Small intestine (tissue), 7 donors: ENCODE measurements around the gene PARD3B. TPM values are rescaled to one million over a fixed set of nuclear protein-coding genes. Genes with fewer than 3 reads are reported as not detected.

ENCODE experiments used
- DNase-seq, 2 donors: peaks; one replicate each; pipeline versions ENCODE4 v3.0.0 to v3.0.0-alpha.2; 2013
- FAIRE-seq: peaks from 2 replicates; lab custom pipeline; 2012; peaks lifted over from hg19 to GRCh38; lab: Jason Lieb, UNC
- H3K27ac ChIP-seq, 3 donors: one replicate each; pipeline ENCODE4 v1.5.1; 2013; ENCODE audit warnings: low read length in 2 of 3, mild to moderate bottlenecking in 2 of 3, control low read depth in 1 of 3, inconsistent platforms in 1 of 3, low read depth in 1 of 3, moderate library complexity in 1 of 3
- H3K27me3 ChIP-seq, 3 donors: one replicate each; pipeline ENCODE4 v1.6.1; 2013; ENCODE audit warnings: low read length in 3 of 3, inconsistent platforms in 1 of 3; ENCODE audit not compliant: control insufficient read depth in 3 of 3, insufficient read depth in 3 of 3
- H3K36me3 ChIP-seq, 3 donors: one replicate each; pipeline ENCODE4 v1.6.1; 2013; ENCODE audit warnings: low read length in 3 of 3, inconsistent platforms in 1 of 3, low read depth in 1 of 3, mild to moderate bottlenecking in 1 of 3, moderate library complexity in 1 of 3; ENCODE audit not compliant: control insufficient read depth in 3 of 3, insufficient read depth in 2 of 3
- H3K4me1 ChIP-seq, 3 donors: one replicate each; pipeline ENCODE4 v1.6.1; 2013; ENCODE audit warnings: low read length in 2 of 3, inconsistent platforms in 1 of 3, low read depth in 1 of 3, mild to moderate bottlenecking in 1 of 3, moderate library complexity in 1 of 3; ENCODE audit not compliant: control insufficient read depth in 3 of 3, insufficient read depth in 2 of 3
- H3K4me3 ChIP-seq, 3 donors: one replicate each; pipeline ENCODE4 v1.5.1; 2013; ENCODE audit warnings: low read length in 3 of 3, control low read depth in 1 of 3, inconsistent platforms in 1 of 3, low read depth in 1 of 3, mild to moderate bottlenecking in 1 of 3, moderate library complexity in 1 of 3
- H3K9me3 ChIP-seq, 2 donors: one replicate each; pipeline ENCODE4 v1.6.1; 2013; ENCODE audit warnings: low read depth in 1 of 2, low read length in 1 of 2; ENCODE audit not compliant: control insufficient read depth in 2 of 2, insufficient read depth in 1 of 2
- WGBS, 3 donors: extraction: QIAGEN DNeasy Blood & Tissue Kit; methylation state at CpG; one replicate each; pipeline ENCODE4 v1.1.7; 2013; 5-methylcytosine and 5-hydroxymethylcytosine counted together
- polyA plus RNA-seq, 4 donors: library from polyadenylated mRNA; stranded (reverse) in 3 of 4; unstranded in 1 of 4; fragments of 200-250 nt in 3 of 4; fragments of 120-200 nt in 1 of 4; gene quantifications; one replicate each; pipeline versions ENCODE4 v1.2.1 to v1.2.3, GENCODE V29; 2013
- donor health status: healthy with polysubstance abuse.
- donor health status: control.
- donor health status: control.
- donor health status: Bipolar disorder and iron deficiency.
- donor health status: healthy.

The PARD3B gene
- polyA plus RNA-seq, 4 donors: 2.8 to 10.7 (median 3.6) TPM

DNA sequence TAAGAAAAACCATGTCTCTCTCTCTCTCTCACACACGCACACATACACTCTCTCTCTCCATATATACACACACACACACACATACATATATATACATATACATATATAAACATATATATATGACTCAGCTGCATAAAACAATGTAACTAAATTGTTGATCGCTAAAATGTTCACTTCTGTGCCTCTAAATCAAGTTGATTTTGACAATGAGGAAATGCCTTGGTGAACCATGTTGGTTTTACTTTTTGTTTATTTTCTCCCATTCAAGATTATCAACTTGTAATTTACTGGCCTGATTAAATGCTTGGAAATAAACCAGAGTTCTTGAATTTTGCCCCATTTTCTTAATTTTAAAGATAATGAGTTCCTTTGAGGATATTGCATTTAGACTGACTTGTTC lies 500.4 kb downstream of the PARD3B start:
- no peaks in the 10 kb centered on the region for H3K9me3 ChIP-seq
- WGBS, 3 donors: 86 to 98% (median 91%) methylated on average over 2 of the region's 2 CpGs
- H3K36me3 ChIP-seq: no peaks in the 10 kb centered on the region
- H3K4me3 ChIP-seq: no peak overlapping the region
- H3K27ac ChIP-seq: no peak overlapping the region
- no peaks in the 10 kb centered on the region for H3K4me1 ChIP-seq
- FAIRE-seq: no peak
- no peaks in the 10 kb centered on the region for H3K27me3 ChIP-seq
- DNase-seq: no peak

DNA sequence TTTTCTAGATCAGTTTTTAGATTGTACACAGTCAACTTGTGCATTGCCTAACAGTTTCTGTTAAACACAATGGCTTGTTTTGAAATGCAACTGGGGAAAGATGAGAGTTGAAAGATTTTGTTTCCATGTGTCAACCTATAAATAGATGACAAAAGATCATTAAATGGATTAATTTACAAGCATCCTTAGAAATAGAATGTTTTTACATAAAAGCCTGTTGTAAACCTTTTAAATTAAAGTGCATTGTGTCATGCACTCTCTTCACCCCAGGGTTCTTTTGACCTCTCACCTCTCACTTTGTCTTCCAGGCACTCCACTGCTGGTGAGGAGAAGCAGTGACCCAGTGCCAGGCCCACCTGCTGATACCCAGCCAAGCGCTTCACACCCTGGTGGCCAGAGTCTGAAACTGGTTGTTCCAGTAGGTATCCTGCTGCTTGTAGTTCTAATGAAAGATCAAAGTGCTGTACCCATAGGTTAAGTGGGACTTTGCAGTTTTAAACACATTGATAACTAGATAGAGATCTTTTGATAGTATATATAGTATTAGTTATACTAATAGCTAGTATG lies 502.1 kb downstream of the PARD3B start:
- Histone ChIP-seq H3K9me3 (no peaks in the 10 kb centered on the region), H3K4me3 (no peak overlapping the region), H3K27ac (no peak overlapping the region), H3K27me3 (no peaks in the 10 kb centered on the region), H3K36me3 (no peaks in the 10 kb centered on the region), H3K4me1 (no peaks in the 10 kb centered on the region)
- DNase-seq (no peak), FAIRE-seq (no peak)
- 88 to 99% (median 96%) methylated on average over 1 of the region's 1 CpG for WGBS, 3 donors

DNA sequence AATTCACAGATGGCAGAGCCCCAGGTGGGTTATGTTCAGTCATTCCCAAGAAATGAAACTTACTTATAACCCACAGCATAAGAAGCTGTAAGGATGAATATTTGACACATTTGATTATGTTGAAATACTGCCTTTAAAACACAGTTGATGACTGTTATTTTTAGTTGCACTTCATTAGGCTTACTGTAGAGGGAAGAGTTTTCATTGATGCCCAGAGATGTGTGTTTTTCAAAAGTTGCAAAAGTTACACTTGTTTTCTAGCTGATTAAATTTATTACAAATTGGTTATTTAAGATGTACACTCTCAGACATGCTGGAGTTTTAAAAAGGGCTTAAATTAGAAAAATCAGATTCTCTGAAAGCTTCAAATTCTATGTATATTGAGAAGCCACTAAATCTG lies 506.1 kb downstream of the PARD3B start:
- no peak for DNase-seq
- Histone ChIP-seq H3K36me3 (no peaks in the 10 kb centered on the region), H3K4me3 (no peak overlapping the region), H3K4me1 (no peaks in the 10 kb centered on the region), H3K9me3 (no peaks in the 10 kb centered on the region), H3K27ac (no peak overlapping the region), H3K27me3 (no peaks in the 10 kb centered on the region)
- FAIRE-seq: no peak

DNA sequence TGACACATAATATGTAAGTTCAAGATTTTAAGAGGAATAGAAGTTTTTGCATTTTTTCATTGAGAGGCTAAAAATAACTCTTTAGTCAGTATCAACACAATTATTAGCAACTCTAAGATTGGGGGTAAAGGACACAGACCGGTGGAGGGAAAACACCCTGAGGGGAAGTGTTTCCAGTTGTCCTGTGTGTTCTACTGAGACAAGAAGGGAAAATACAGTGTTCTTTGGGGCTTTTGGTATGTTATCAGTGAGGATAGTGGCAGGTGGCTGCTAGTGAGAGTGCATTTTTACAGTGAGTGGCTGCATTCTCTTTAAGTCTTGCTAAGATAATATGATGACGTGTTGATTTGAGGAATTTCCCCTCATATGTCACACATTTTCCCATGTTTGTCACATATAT lies 507.5 kb downstream of the PARD3B start:
- Histone ChIP-seq H3K9me3 (no peaks in the 10 kb centered on the region), H3K36me3 (no peaks in the 10 kb centered on the region), H3K27me3 (no peaks in the 10 kb centered on the region), H3K4me3 (no peak overlapping the region), H3K27ac (no peak overlapping the region), H3K4me1 (no peaks in the 10 kb centered on the region)
- FAIRE-seq (no peak), DNase-seq (no peak)
- WGBS, 3 donors: 92 to 94% (median 93%) methylated on average over 2 of the region's 2 CpGs

DNA sequence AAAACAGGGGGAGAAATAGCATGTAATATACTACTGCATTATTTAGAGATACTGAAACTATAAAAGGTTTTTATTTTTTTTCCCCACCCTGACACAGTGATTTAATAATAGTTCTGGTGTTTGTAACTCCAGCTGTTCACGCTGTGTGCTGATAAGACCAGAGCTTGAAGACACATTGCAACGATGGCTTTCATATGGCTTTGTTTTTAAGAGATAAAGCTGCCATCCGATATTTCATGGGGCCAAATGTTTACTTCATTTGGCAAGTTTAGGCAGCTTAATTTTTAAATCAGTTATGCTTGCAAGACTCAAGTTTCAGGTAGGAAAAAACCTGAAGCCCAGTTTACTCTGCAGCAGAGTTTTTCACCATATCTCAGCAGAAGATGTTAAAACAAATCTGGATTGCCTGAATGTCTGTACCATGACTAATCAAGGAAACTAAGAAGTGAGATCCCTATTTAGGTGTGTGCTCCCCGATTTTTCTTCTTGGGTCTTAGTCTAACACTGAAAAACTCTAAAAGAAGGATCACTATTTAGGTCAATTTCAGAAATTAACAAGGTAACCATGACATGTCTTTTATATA lies 508.6 kb downstream of the PARD3B start:
- Histone ChIP-seq H3K4me1 (no peaks in the 10 kb centered on the region), H3K9me3 (no peaks in the 10 kb centered on the region), H3K27me3 (no peaks in the 10 kb centered on the region), H3K4me3 (no peak overlapping the region), H3K27ac (no peak overlapping the region), H3K36me3 (no peaks in the 10 kb centered on the region)
- FAIRE-seq (no peak), DNase-seq (no peak)
- 55 to 57% (median 56%) methylated on average over 4 of the region's 4 CpGs for WGBS, 3 donors

DNA sequence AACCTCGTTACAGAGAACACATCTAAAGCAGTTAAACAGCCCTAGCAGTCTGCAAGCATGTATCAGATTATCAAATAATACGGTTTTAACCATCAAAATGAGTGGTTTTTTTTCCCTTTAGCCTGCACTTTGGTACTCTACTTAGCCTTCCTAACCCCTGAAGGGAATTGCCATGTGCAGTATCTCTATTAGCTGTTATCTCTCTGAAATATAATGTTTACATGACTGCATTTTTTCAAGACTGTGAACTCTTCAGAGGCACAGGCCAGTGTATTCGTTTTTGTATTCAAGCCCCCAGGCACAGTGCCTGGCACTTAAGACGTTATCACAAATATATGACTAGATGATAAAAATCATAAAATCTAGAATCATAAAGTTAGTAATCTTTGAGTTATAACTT lies 509.5 kb downstream of the PARD3B start:
- Histone ChIP-seq H3K9me3 (no peaks in the 10 kb centered on the region), H3K4me1 (no peaks in the 10 kb centered on the region), H3K27me3 (no peaks in the 10 kb centered on the region), H3K27ac (no peak overlapping the region), H3K36me3 (no peaks in the 10 kb centered on the region), H3K4me3 (no peak overlapping the region)
- FAIRE-seq (no peak), DNase-seq (no peak)
- 50 to 62% (median 59%) methylated on average over 4 of the region's 4 CpGs for WGBS, 3 donors

DNA sequence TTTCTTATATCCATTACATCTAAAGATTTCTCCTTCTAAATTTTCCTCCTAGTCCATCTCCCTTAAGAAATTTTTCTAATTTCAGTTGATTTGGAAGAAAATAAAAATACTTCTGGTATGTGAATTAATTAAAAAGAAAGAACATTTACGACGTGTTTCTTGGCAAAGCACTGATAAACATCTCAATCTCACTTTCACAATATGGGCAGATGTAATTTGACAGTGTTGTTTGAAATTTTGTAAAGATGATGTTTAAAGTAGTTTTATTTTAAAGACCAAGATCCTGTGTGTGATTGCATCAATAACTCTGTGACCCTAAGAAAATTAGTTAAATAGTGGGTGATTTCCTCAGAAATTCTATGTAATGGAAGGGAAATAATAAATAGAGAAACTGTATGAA lies 510.0 kb downstream of the PARD3B start:
- Histone ChIP-seq H3K36me3 (no peaks in the 10 kb centered on the region), H3K27me3 (no peaks in the 10 kb centered on the region), H3K27ac (no peak overlapping the region), H3K4me3 (no peak overlapping the region), H3K4me1 (no peaks in the 10 kb centered on the region), H3K9me3 (no peaks in the 10 kb centered on the region)
- DNase-seq (no peak), FAIRE-seq (no peak)
- 62 to 83% (median 74%) methylated on average over 2 of the region's 2 CpGs for WGBS, 3 donors

DNA sequence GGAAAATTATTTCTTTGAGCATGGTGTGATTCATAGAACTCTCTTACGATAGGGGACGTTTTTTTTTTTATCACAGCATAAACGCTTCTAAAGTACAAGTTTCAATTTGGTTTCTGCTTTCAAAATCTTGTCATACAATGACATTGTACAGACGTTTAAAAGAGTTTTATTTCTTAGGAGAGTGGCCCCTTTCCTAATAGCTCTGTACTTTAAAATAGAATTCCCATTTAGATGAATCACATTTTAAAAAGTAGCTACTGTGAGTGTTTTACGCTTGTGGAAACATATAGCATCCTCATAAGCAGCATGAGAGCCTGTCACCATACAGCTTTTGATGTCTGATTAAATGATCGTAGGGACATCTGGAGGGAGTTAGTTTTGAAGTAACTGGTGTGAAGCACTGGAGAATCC lies 510.9 kb downstream of the PARD3B start:
- H3K4me3 ChIP-seq: no peak overlapping the region
- no peaks in the 10 kb centered on the region for H3K36me3 ChIP-seq
- DNase-seq (no peak), FAIRE-seq (no peak)
- no peak overlapping the region for H3K27ac ChIP-seq
- H3K27me3 ChIP-seq: no peaks in the 10 kb centered on the region
- WGBS, 3 donors: 53 to 70% (median 63%) methylated on average over 6 of the region's 6 CpGs
- no peaks in the 10 kb centered on the region for H3K9me3 ChIP-seq
- H3K4me1 ChIP-seq: no peaks in the 10 kb centered on the region

DNA sequence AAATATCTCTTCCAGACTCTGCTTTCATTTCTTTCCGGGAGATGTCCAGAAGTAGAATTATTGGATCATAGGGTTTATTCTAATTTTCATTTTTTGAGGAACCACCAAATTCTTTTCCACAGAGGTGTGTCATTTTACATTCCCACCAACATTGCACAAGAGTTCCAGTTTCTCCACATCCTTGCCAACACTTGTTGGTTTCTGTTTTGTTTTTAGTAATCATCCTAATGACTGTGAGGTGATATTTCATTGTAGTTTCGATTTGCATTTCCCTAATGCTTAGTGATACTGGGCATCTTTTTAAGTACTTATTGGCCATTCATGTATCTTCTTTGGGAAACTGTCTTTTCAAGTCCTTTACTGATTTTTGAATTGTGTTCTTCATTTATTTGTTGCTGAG lies 513.1 kb downstream of the PARD3B start:
- H3K27ac ChIP-seq: no peak overlapping the region
- no peak overlapping the region for H3K4me3 ChIP-seq
- H3K27me3 ChIP-seq: no peaks in the 10 kb centered on the region
- no peak for DNase-seq
- H3K9me3 ChIP-seq: no peaks in the 10 kb centered on the region
- H3K36me3 ChIP-seq: no peaks in the 10 kb centered on the region
- FAIRE-seq: no peak
- WGBS, 3 donors: 78 to 92% (median 88%) methylated on average over 2 of the region's 2 CpGs
- no peaks in the 10 kb centered on the region for H3K4me1 ChIP-seq
